Stimulated activated CD8-positive, alpha-beta memory T cell treated with anti-CD3 and anti-CD28 coated beads, Interleukin-15, amount 100 ng/mL, for 1 hour (primary cell): ENCODE results near the gene CDCA5.

ENCODE experiments used
- DNase-seq: peaks from one replicate; pipeline ENCODE4 v3.0.0-alpha.2; 2020; ENCODE audit warnings: low read depth

CDCA5 gene

DNA sequence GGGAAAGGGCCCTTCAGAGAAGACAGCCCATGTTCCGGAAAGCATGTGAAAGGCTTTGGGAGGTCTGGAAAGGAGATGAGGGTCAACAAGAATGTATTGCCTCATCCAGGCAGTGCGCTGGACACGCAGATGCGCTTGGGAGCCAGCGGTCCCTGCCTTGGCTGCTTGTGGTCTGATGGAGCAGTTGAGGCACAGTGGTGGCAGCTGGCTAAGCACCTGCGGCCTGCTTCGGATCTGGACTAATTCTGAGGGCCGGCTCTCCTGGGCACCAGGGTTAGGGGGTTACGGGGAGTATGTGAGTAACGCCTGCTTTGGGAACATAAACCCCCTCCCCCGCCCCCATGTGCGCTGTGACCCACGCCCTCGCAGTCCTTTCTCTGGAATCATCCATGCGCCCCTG lies 23.2 kb upstream of the CDCA5 start:
- DNase-seq, result no peak

- no peak for DNase-seq
These were observed 20.8 kb upstream of the CDCA5 start for GRCh38 chr11:65104628-65105027.

DNA sequence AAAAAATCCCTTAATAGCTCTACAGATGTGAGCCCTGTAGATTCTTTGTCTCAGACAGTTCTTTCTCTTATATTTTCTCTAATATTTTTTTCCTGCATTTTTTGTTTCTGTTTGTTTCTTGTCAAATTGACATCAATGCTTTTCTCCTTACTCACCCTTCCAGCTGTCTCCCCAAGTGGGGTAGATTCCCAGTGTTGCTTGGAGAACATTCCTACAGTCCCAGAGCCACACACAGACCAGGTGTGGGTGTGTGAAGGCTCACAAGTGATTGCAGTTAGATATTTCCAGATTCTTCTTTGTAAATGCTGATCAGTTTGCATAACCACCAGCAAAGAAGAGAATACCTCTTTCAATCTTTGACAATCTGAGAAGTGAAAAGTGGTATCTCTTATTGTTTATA lies 19.6 kb upstream of the CDCA5 start:
- no peak for DNase-seq

GRCh38 chr11:65102142-65103095 lies 18.6 kb upstream of the CDCA5 start:
- DNase-seq, result no peak

DNA sequence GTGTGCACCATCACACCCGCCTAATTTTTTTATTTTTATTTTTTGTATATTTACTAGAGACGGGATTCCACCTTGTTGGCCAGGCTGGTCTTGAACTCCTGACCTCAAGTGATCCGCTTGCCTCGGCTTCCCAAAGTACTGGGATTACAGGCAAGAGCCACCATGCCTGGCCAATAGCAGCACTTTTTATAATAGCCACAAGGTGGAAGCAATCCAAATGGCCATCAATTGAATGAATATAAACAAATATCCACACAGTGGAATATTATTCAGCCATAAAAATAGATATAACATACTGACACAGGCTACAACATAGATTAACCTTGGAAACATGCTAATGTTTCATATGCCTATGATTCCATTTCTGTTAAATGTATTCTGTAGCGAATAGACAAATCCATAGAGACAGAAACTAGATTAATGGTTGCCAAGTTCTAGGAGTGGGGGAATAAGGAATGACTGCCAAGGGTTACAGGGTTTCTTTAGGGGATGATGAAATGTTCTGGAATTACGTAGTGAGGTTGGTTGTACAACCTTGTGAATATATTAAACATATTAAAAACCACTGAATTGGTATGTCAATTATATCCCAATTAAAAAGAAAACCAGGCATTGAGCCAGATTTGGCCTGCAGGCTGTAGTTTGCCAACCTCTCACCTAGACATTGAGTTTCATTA lies 17.0 kb upstream of the CDCA5 start:
- no peak for DNase-seq

GRCh38 chr11:65096926-65097325 lies 13.1 kb upstream of the CDCA5 start:
- DNase-seq, result no peak

- DNase-seq, result peak; percentile 70
These were observed 12.3 kb upstream of the CDCA5 start, which contains the start of gene VPS51 for GRCh38 chr11:65095974-65096806. Gene VPS51 (plus strand): TSS chr11:65096214. CDS start chr11:65096251, 37 bp downstream.

DNA sequence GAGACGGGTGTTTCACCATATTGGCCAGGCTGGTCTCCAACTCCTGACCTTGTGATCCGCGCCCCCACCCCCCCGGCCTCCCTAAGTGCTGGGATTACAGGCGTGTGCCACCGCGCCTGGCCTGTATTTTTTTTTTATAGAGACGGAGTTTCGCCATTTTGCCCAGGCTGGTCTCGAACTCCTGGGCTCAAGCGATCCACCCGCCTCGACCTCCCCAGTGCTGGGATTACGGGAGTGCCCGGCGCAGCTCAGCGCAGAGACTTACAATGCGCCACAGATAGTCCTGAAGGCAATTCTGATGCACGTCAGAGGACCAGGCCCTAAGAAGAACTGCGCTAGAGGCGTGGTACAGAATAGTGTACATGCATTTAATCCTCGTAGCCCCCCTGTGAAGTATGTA lies 11.6 kb upstream of the CDCA5 start:
- no peak for DNase-seq

DNA sequence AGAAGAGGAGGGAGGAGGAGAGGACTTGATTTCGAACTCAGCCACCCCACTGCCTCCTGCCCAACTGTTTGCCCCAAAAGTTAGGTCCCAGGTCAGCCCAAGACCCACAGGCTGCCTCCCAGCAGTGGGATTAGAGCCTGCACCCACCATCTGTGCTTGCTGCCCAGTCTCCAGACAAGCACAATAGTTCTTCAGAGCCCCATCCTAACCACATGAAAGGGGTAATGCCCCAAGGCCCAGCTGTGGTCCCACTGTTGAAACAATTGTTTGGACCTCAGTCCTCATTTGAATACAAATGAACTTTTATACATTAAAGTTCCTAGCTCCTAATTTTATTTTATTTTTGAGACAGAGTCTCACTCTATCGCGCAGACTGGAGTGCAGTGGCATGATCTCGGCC lies 6.8 kb upstream of the CDCA5 start:
- no peak for DNase-seq

DNA sequence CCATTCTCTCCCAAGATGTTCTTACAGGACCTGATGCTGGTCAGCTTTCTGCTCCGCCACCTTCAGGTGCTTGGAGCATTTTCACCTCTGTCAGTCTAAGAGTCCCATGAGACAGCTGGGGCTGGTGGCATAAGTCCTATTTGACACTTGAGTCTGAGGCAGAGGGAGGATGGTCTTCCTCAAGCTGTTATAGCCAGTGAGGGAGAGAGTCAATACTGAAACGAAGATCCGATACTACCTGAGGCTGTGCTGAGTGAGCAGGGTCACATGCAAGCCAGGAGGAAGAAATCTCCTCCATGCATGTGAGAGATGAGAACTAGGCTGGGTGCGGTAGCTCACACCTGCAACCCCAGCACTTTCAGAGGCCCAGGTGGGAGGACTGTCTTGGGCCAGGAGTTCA lies 5.8 kb upstream of the CDCA5 start:
- DNase-seq, result no peak

GRCh38 chr11:65087827-65088226 lies 4.0 kb upstream of the CDCA5 start:
- no peak for DNase-seq

- DNase-seq, result no peak
These were observed 3.4 kb upstream of the CDCA5 start for GRCh38 chr11:65087216-65087615.

- no peak for DNase-seq
These were observed 3.0 kb upstream of the CDCA5 start for GRCh38 chr11:65086809-65087208.

- DNase-seq, result no peak
These were observed 1.6 kb upstream of the CDCA5 start for GRCh38 chr11:65085446-65085845.

DNA sequence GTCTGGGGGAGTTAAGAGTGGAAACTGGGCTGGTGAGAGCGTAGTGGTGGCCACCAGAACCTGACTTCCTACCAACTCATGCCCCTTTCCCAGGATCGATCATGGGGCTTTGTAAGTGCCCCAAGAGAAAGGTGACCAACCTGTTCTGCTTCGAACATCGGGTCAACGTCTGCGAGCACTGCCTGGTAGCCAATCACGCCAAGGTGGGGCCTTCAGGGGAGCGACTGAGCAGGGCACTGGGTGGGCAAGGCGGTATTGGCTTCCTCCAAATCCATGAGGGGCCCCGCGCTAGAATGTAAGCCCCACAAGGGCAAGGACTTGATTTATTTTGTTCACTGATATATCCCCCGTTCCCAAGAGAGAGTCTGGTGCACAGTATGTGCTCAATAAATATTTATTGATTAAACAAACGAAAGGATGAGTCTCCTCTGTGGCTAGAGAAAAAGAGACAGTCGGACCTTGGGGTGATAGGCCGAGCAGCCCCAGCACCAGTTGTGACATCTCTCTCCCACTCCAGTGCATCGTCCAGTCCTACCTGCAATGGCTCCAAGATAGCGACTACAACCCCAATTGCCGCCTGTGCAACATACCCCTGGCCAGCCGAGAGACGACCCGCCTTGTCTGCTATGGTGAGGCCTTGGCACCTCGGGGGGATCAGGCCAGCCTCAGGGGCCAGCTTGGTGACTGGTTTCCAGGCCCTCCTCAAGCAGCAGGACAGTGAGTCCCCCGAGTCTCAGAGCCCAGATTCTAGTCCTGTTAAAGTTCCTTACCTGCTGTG lies 947 bp upstream of the CDCA5 start:
- no peak for DNase-seq

DNA sequence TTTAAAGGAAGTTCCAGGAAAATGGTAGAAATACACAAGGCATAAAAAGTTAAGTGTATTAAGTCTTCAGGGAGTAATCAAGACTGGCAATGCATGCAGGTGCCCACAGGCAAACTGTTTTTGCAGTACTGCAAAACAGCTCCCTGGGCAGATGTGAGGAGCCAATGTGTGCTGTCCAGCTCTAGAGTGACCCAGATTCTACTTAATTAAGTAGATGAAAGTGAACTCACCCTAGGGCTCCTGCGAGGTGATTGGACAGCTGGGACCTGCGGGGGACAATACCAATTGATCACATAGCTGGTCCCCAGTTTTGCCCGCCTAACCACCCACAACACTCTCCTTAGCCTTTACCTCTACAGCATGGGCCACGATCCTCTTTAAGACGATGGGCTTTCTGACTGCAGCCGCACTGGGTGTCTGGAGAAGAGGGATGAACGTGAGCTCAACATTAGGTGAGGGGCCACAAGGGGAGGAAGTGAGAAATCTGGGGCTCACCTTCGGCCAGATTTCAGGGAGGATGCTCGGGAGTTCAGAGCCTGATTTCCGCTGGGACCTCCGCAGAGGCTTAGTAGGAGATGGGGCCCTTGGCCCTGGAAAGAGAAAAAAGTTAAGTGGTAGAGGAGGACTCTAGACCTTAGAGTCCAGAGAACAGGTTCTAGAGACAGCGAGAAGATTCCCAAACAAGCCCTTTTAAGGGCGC lies 556 bp downstream of the CDCA5 start:
- no peak for DNase-seq

DNA sequence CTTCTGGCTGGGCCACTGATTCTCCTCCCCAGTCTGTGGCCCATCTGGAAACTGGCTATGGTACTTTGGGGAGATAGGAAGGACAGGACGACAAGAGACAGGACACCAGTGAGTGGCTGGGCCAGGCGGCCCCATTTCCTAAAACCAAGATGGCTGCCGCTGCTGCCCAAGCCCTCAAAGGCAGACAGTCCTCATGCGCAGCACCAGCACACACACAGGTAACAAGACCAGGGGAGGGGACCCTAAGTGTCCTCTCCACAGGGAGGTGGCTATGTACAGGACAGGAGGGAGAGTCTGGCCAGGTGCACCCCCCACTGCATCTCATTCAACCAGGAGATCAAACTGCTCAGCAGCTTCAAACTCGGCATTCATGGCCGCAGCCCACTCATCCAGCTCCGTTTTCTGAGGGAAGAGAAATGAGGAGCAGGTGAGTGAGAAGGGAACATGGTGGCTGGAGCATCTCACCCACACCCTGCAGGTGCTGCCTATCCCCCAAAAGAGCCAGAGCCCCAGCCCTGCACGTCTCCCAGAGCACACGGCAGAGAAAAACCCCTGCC lies 5.0 kb downstream of the CDCA5 start:
- DNase-seq, result no peak

GRCh38 chr11:65078151-65078550 lies 5.7 kb downstream of the CDCA5 start:
- peak; percentile 68 for DNase-seq

- no peak for DNase-seq
These were observed 6.4 kb downstream of the CDCA5 start for GRCh38 chr11:65077451-65077850.

- DNase-seq, result no peak
These were observed 11.2 kb downstream of the CDCA5 start for GRCh38 chr11:65072631-65072966.
